Measurements from ENCODE around the gene FHAD1.

FHAD1 gene

DNA sequence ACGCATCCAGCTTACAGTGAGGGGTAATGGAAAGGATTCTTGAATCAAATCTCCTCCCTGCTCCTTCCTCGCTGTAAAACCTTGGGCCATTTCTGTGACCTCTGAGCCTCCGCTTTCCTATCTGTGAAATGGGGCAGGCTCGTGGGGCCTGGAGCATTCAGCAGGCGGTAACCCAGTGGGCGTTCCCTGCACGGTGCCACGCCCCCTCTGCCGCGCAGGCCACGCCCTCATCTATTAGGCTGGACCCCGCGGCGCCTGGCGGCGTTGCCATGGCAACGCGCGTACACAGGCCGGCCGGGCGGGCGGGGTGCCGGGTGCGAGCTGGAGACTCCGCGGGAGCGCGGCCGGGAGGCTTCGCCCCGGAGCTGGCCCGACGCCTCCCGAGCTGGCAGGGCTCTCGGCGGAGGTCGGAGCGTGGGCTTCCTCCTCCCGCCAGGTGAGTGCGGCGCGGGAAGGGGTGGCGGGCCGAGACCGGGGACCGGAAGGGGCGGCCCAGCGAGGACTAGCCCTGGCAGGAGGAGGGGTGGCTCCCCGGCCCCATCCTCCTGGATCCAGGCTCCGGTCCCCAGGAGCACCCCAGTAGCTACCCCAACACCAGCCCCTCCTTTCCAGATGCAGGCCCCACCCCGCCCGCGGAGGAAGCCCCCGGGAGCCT is at the start of gene FHAD1:
Gene FHAD1 (plus strand): TSS at position 264 of the 655 bp plus-strand sequence. CDS start 4,562 bp downstream, outside the sequence.
- Mint-ChIP-seq H3K27ac (no peak within 1 kb of the TSS), H3K4me1 (peaks cover 6% of the 10 kb centered on the region), H3K27me3 (peaks cover 62% of the 10 kb centered on the region), H3K4me3 (peak within 1 kb of the TSS; percentile 59), H3K9me3 (peaks cover 8% of the 10 kb centered on the region), H3K36me3 (no peaks in the 10 kb centered on the region)
- peak; percentile 56 for ATAC-seq

DNA sequence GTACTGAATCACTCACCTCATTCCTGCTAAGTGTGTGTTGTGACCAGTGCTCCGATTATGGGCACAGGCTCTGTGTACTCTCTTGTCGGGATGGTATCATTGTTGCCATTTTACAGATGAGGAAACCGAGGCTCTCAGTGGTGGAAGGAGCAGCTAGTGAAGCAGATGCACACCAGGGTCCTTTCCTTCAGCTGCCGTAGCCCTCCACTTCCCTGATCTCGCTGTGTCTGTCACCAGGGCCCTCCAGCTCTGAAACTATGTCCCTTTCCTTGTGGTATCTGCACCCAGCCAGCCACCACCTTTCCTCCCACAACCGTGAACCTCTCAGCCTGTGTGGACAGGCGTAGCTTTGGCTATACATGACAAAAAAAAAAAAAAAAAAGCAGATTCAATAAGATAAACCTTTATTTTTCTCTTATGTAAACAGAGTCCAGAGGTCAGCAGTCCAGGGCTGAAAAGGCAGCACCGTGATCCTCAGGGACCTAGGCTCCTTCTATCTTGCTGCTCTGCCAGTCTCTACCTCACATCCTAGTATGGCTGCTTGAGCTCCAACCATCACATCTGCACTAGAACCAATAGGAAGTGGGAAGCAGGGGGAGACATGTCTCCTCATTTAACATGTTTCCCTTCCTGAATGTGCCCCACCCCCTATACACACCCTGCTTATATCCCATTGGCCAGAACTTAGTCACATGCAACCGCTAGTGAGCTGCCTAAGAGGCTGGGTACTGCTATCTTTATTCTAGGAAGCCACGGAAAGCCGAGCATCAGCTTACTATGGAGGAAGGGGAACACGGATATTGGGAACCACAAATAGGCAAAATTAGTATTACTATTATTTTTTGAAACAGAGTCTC is 49.2 kb upstream of the FHAD1 start:
- ATAC-seq, result no peak

DNA sequence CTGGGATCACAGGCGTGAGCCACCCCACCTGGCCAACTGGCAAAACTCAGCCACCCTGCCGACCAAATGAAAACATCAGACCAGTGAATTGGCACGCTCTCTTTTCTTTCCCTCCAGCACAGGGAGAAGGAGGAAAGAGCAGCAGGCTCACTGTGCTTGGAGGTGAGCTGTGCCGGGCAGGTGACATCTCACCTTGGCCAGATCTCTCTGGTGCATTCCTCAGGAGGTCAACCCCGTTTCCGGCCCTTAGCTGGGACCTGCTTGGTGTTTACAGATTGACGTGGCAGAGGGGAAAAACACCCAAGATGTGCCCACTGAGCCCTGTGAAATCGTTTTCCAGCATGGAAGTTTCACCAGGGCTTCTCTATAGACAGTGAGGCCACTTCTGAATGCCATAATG is 48.3 kb upstream of the FHAD1 start:
- ATAC-seq, result no peak
- Mint-ChIP-seq H3K4me1 (no peaks in the 10 kb centered on the region), H3K36me3 (no peaks in the 10 kb centered on the region), H3K9me3 (no peaks in the 10 kb centered on the region), H3K27ac (no peak overlapping the region), H3K4me3 (no peak overlapping the region), H3K27me3 (peaks cover 10% of the 10 kb centered on the region)

More for the DNA sequence above, 49.2 kb upstream of the FHAD1 start:
- no peak overlapping the region for H3K27ac Mint-ChIP-seq
- no peak overlapping the region for H3K4me3 Mint-ChIP-seq
- no peaks in the 10 kb centered on the region for H3K4me1 Mint-ChIP-seq
- no peaks in the 10 kb centered on the region for H3K9me3 Mint-ChIP-seq
- peaks cover 10% of the 10 kb centered on the region for H3K27me3 Mint-ChIP-seq
- H3K36me3 Mint-ChIP-seq, result no peaks in the 10 kb centered on the region

DNA sequence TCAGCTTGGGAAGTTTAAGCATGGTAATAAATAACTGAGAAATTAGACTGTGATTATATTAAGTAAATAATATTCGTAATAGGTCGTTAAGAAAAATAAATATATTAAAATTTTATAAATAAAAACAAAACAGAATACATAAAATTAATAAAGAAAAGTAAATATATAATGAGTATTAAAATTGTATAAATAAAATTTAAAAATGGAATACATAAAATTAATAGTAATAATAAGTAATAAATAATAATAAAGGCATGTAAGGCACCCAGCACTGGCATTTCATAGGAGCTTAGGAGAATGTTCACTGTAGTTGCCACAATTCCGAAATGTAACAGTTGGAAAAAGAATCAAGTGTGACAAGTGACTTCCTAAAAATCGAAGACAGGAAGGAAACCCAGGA is 45.8 kb upstream of the FHAD1 start:
- ATAC-seq, result no peak
- Mint-ChIP-seq H3K4me1 (no peaks in the 10 kb centered on the region), H3K27me3 (peaks cover 10% of the 10 kb centered on the region), H3K36me3 (no peaks in the 10 kb centered on the region), H3K9me3 (no peaks in the 10 kb centered on the region), H3K4me3 (no peak overlapping the region), H3K27ac (no peak overlapping the region)

DNA sequence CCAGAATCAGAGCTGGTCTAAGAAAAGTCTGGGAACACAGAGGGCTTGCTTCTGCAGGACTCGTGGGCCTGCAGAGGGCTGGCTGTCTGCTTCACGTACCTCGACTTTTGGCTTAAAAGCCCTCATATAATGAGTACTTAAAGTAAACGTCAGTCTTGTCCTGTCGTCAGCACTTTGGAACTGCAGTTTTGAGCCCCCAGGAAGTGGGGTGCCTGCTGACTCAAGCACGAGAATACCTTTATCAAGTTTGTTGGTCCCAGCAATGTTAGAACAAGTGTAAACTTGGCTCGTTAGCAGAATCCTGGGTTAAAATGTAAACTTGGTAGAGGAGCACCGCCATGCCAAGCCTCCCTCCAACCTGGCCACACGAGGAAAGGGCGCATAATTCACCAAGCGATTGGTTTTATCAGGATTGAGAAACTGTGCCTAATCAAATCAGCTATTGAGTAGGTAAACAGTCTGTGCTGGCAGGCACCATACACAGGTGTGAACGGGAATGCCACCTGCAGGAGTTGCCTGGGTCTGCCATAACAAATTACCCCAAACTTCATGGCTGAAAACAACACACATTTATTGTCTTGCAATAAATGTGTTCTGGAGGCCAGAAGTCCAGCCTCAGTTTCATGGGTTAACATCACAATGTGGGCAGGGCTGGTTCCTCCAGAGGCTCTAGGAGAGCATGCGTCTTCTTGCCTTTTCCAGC is 45.0 kb upstream of the FHAD1 start:
- no peaks in the 10 kb centered on the region for H3K9me3 Mint-ChIP-seq
- no peaks in the 10 kb centered on the region for H3K36me3 Mint-ChIP-seq
- no peaks in the 10 kb centered on the region for H3K4me1 Mint-ChIP-seq
- H3K27ac Mint-ChIP-seq, result no peak overlapping the region
- H3K4me3 Mint-ChIP-seq, result no peak overlapping the region
- peaks cover 17% of the 10 kb centered on the region for H3K27me3 Mint-ChIP-seq
- ATAC-seq, result no peak

DNA sequence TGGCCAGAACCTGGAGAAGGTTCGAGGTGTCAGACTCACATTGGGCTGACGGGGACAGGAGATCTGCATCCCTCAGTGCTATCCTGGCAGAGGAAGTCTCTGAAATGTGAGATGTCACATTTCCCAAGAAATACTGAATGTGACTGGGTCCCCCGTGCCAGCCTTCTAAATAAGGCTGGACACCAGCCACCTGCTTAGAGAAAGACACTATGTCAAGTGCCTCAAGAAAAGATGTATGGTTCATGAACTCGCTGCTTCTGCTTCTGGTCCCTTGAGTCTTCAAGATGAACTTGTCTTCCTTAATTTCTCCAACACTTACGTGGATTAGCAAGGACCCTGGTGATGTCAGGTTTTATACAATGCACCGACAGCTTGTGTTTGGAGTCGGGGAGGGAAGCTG is 42.1 kb upstream of the FHAD1 start:
- Mint-ChIP-seq H3K4me1 (no peaks in the 10 kb centered on the region), H3K36me3 (no peaks in the 10 kb centered on the region), H3K27me3 (peaks cover 38% of the 10 kb centered on the region), H3K27ac (no peak overlapping the region), H3K4me3 (no peak overlapping the region), H3K9me3 (no peaks in the 10 kb centered on the region)
- ATAC-seq, result no peak

DNA sequence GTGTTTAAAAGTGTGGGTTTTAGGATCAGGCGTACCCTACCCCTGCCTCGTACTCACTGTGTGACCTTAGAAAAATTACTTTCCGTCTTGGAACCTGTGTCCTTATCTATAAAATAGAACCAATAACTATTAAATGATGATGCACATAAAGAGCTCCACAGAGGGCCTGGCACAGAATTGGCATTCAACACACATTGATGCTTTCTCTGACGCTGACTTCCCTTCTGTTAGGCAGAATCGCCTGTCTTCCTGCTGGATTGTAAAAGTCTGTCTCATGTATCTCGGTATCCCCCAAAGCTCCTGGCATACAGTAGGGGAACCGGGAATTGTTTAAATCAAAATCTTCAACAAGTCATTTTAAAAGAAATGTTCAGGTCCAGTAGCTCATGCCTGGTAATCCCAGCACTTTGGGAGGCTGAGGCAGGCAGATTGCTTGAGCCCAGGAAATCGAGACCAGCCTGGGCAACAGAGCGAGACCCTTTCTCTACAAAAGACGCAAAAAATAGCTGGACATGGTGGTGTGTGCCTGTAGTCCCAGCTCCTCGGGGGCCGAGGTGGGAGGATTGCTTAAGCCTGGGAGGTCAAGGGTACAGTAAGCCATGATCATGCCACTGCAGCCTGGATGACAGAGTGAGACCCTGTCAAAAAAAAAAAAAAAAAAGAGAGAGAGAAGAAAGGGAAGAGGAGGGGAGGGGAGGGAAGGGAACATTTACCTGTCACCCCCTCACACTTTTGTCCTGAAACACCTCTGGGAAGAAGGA is 41.3 kb upstream of the FHAD1 start:
- Mint-ChIP-seq H3K27me3 (peaks cover 40% of the 10 kb centered on the region), H3K4me3 (no peak overlapping the region), H3K4me1 (no peaks in the 10 kb centered on the region), H3K27ac (no peak overlapping the region), H3K36me3 (no peaks in the 10 kb centered on the region), H3K9me3 (no peaks in the 10 kb centered on the region)
- ATAC-seq, result no peak

DNA sequence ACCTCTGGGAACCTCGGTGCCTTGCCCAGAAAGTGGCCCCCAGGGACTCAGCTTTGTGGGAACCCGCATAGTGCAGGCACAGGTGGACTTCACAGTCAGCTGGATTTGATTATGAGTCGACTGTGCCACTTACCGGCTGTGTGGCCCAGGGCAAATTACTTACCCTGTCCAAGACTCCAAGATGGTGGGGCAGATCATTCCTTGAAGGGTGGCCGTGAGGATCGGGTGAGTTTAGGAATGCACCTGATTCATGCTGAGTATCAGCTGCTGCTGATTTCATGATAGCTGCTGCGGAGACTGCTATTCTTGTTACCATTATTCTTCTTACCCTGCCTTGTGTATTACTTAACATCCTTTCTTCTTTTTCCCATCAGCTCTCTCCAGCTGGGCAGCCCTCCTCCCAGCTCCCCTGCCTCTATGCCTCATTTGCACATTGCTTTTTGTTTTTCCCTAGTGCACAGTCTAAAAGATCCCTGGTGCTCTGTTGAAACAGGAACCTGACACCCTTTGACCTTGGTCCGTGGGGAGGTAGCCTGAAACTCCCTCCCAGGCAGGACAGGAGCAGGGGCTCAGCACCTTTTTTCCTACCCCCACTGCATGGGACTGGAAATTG is 40.5 kb upstream of the FHAD1 start:
- Mint-ChIP-seq H3K27ac (no peak overlapping the region), H3K4me3 (no peak overlapping the region)

DNA sequence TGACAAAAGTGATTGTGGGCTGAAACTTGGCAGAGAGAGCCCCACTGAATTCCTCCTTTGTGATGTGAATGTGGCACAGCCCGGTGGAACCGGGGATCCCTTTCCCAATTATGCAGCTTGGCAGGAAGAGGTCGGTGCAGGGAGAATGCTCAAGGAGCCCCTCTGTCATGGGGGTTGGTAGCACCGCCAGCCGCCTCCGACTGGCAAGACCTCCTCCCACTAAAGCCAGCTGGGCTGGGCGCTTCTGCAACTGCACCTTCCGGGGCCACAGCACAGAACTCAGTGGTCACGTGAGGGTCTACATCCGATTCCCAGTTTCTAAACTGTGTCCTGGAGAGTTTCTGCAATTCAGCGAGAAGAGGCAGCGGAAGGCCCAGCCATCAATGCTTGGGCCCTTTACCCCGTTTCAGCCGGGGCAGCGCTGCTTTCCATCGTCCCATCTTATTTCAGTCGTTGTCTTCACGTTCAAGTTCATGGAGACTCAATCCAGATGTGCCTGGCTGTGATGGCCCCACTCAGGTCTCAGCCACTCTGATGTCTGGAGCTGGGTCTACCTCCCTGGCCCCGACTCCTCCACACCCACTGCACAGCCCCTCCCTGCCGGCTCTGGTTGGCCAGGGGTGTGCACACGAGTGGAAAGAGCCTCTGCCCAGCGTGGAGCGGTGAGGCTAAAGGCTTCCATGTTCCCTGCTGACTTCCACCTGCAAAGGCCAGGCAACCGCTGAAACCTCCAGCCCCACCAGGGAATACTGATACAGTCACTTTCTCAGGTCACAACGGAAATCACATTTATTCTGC is 39.8 kb upstream of the FHAD1 start:
- Mint-ChIP-seq H3K36me3 (no peaks in the 10 kb centered on the region), H3K4me3 (no peak overlapping the region), H3K4me1 (no peaks in the 10 kb centered on the region), H3K9me3 (no peaks in the 10 kb centered on the region), H3K27me3 (peaks cover 40% of the 10 kb centered on the region), H3K27ac (no peak overlapping the region)
- ATAC-seq, result no peak

More for the DNA sequence above, 40.5 kb upstream of the FHAD1 start:
- ATAC-seq, result no peak
- H3K4me1 Mint-ChIP-seq, result no peaks in the 10 kb centered on the region
- peaks cover 40% of the 10 kb centered on the region for H3K27me3 Mint-ChIP-seq
- H3K36me3 Mint-ChIP-seq, result no peaks in the 10 kb centered on the region
- H3K9me3 Mint-ChIP-seq, result no peaks in the 10 kb centered on the region

DNA sequence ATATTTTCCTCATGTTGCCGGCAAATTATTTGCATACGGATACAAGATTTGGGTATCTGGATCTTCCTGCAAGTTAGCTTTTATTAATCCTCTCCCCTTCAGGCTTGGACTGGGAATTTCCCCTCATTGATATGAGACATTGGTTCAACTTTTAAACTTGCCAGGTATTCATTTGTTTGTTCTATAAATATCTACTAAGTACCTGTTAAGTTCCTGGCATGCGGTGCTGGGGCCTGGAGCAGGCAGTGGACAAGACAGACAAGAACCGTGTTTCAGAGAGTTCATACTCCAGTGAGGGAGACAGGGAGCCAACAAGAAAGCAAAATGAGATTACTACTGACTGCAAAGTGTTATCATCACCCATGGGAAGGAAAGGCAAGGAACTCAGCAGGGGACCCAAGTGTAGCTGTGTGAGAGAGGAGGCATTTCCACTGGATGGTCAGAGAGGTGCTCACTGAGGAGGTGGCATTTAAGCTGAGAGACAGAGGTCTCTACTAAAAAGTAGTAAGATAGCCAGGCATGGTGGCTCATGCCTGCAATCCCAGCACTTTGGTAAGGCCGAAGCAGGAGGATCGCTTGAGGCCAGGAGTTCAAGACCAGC is 39.1 kb upstream of the FHAD1 start:
- Mint-ChIP-seq H3K9me3 (no peaks in the 10 kb centered on the region), H3K4me3 (no peak overlapping the region), H3K36me3 (no peaks in the 10 kb centered on the region), H3K27ac (no peak overlapping the region), H3K27me3 (peaks cover 40% of the 10 kb centered on the region), H3K4me1 (no peaks in the 10 kb centered on the region)
- no peak for ATAC-seq

DNA sequence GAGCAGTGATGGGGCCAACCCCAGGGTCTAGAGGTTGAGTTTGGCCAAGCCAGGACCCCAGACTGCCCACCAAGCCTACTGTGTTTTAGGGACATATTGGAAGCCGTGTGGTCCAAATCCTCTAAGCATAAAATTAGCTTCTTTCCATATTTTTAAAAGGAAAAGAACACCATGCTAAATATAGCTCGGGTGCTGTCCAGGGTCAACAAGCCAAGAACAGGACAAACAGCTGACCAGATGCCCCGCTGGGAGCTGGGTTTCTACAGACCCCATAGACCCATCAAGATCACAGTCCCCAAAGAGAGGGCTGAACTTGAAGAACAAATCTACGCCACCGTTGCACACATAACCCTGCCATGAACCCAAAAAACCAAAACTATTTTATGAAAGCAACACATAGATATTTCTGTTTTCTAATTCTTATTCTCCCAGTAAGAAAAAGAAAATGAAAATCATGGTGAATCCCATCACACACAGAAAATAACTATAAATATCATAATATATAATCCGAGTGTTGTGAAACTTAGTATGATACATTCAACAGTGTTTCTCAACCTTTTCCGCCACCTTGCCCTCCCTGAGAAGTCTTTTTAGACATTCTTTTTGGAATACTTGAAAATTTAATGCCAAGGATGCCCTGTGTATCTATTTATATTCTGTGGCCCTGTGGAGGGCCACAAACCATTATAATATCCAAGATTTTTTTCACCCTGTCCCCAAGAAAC is 36.2 kb upstream of the FHAD1 start:
- no peaks in the 10 kb centered on the region for H3K36me3 Mint-ChIP-seq
- peaks cover 47% of the 10 kb centered on the region for H3K27me3 Mint-ChIP-seq
- H3K4me1 Mint-ChIP-seq, result no peaks in the 10 kb centered on the region
- no peak overlapping the region for H3K27ac Mint-ChIP-seq
- H3K4me3 Mint-ChIP-seq, result no peak overlapping the region
- no peaks in the 10 kb centered on the region for H3K9me3 Mint-ChIP-seq
- ATAC-seq, result no peak

DNA sequence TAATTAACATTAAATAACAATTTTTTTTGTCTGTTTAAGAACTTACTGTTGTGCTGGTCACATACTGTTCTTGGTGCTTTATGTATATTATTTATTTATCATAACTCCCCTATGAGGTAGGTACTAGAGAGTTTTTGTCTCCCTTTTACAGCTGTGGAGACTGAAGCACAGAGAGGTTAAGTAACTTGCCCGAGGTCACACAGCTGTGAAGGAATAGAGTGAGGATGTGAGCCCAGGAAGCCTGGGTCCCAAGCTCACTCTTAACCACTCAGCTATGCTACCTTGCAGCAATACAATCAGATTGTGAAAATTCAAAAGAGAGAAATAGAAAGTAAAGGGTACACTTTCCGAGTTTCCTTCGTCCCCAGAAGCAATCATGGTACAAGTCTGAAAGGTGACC is 35.6 kb upstream of the FHAD1 start:
- H3K36me3 Mint-ChIP-seq, result no peaks in the 10 kb centered on the region
- ATAC-seq, result no peak
- H3K27ac Mint-ChIP-seq, result no peak overlapping the region
- no peaks in the 10 kb centered on the region for H3K9me3 Mint-ChIP-seq
- no peak overlapping the region for H3K4me3 Mint-ChIP-seq
- H3K27me3 Mint-ChIP-seq, result peaks cover 48% of the 10 kb centered on the region
- H3K4me1 Mint-ChIP-seq, result no peaks in the 10 kb centered on the region

DNA sequence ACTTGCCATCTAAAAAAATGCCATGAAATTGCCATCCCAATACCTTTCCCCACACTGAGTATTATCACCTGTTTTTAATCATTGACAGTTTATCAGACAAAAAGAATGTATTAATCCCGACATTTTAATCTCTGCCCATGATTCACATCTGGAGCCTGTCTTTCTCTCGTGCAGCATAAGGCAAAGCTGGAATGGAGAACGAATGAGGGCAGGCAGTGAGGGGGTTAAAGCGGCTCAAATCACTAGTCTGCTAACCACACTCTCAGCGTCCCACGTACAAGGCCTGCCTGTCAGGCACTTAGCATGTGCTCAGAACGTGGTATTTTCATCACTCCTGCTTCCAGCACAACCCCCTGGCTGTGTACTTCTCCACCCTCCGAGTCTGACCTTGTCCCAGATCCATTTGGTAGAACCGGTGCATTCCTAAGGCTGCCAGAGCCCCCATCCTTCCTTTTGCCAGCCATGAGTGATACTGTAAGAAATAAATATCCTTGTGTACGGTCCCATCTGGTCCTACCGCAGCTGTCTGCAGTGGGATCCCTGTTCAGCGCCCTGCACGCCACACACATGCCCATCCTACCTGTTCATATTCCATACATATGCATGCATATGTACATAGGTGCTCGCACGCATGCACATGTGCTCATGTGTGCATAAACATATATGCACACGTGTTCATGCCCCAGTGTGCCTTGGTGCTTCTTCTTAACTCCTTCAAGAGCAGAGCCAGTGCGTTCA is 34.6 kb upstream of the FHAD1 start:
- peak; percentile 56 for ATAC-seq
- H3K27me3 Mint-ChIP-seq, result peaks cover 44% of the 10 kb centered on the region
- H3K36me3 Mint-ChIP-seq, result no peaks in the 10 kb centered on the region
- no peaks in the 10 kb centered on the region for H3K9me3 Mint-ChIP-seq
- H3K4me3 Mint-ChIP-seq, result no peak overlapping the region
- no peak overlapping the region for H3K27ac Mint-ChIP-seq
- no peaks in the 10 kb centered on the region for H3K4me1 Mint-ChIP-seq

Data from stimulated activated memory B cell treated with anti-CD40 and anti-IgM and Interleukin-4, amounts not matched to agents 10 μg/mL and 1 μg/mL and 100 μg/mL, for 72 hours (primary cell).